ENCODE data around the gene HNRNPUL1. TPM values are rescaled to one million over a fixed set of nuclear protein-coding genes. Genes with fewer than 3 reads are reported as not detected.

Gene HNRNPUL1
- total and polyA plus RNA-seq, 9 of the 15 experiments (the other 6 are each of a cell fraction or from before 2014, with no cell fraction given) = 7.3 to 211 (median 85.0) TPM

GRCh38 chr19:41264581-41265394 is 616 bp downstream of the HNRNPUL1 start (continued):
- TF ChIP-seq ARID3A (IDR thresholded peaks at IDR 0.05; ENCODE audit: borderline replicate concordance, low read depth, low read length) = no peak
- TF ChIP-seq ZNF124 (CRISPR knock-in tag; IDR thresholded peaks at IDR 0.05) = peak; percentile 77; the same call in 1 of the 2 replicates
- no peak for TF ChIP-seq SRSF9 (IDR thresholded peaks at IDR 0.05; ENCODE audit: borderline replicate concordance, low read depth, low read length)
- TF ChIP-seq ZFX (CRISPR knock-in tag; IDR thresholded peaks at IDR 0.05) = peak; percentile 82
- no peak for TF ChIP-seq ZC3H8 (IDR thresholded peaks at IDR 0.05)
- TF ChIP-seq NKRF (IDR thresholded peaks at IDR 0.05; ENCODE audit: borderline replicate concordance) = no peak
- no peak for TF ChIP-seq MITF (IDR thresholded peaks at IDR 0.05)
- no peak for TF ChIP-seq RBM22 (IDR thresholded peaks at IDR 0.05; ENCODE audit: low read depth, low read length, poor library complexity, severe bottlenecking)
- no peak for TF ChIP-seq TEAD4 (IDR thresholded peaks at IDR 0.05; ENCODE audit: low read length)
- peak; percentile 58; the same call in 1 of the 2 replicates for TF ChIP-seq TEAD4 (CRISPR knock-in tag; IDR thresholded peaks at IDR 0.05; ENCODE audit: borderline replicate concordance)
- TF ChIP-seq ZNF511 (CRISPR knock-in tag; IDR thresholded peaks at IDR 0.05) = no peak; the same call in none of the 2 replicates
- TF ChIP-seq POLR2AphosphoS5 (IDR thresholded peaks at IDR 0.05; ENCODE audit: control insufficient read depth, insufficient read depth, low read depth, low read length) = peak; percentile 13; the same call in 1 of the 2 replicates
- peak; percentile 41; the same call in 1 of the 2 replicates for TF ChIP-seq ZBTB7A (IDR thresholded peaks at IDR 0.05; ENCODE audit: borderline replicate concordance, control insufficient read depth, low read depth, low read length)
- TF ChIP-seq ZKSCAN8 (CRISPR knock-in tag; IDR thresholded peaks at IDR 0.05) = no peak
- TF ChIP-seq BHLHE40 (IDR thresholded peaks at IDR 0.05; ENCODE audit: low read length) = no peak
- no peak for TF ChIP-seq ZNF280B (CRISPR knock-in tag; IDR thresholded peaks at IDR 0.05)
- no peak for TF ChIP-seq HDAC3 (IDR thresholded peaks at IDR 0.05; ENCODE audit: borderline replicate concordance, partially characterized antibody)
- no peak for TF ChIP-seq NONO (IDR thresholded peaks at IDR 0.05; ENCODE audit: low read depth in 2 of 2, low read length in 1 of 2)
- peak; percentile 100 for TF ChIP-seq BRD4 (IDR thresholded peaks at IDR 0.05)

Measured in K562 (cell line).